Stimulated activated CD4-positive, alpha-beta T cell treated with anti-CD3 and anti-CD28 coated beads, TNF-alpha, amount 100 ng/mL, for 4 hours (primary cell): ENCODE data around the gene PPP1R10.

Source experiments
- DNase-seq, 3 experiments: peaks; one replicate each; pipeline ENCODE4 v3.0.0-alpha.2; 2020; ENCODE audit warnings: low read depth in 3 of 3

PPP1R10 gene

GRCh38 chr6:30598912-30599624 is 18.0 kb downstream of the PPP1R10 start:
- DNase-seq = no peak

- DNase-seq = peak; percentile 57 to 66 (median 61)
Observed at GRCh38 chr6:30597315-30598144, 19.5 kb downstream of the PPP1R10 start.

- no peak for DNase-seq
Observed at GRCh38 chr6:30592287-30592686, 24.8 kb downstream of the PPP1R10 start.

- DNase-seq = no peak
Observed at GRCh38 chr6:30591008-30591407, 26.0 kb downstream of the PPP1R10 start.

- no peak for DNase-seq
Observed at GRCh38 chr6:30590509-30590908, 26.5 kb downstream of the PPP1R10 start.

- no peak for DNase-seq
Observed at GRCh38 chr6:30589754-30590358, 27.2 kb downstream of the PPP1R10 start.

GRCh38 chr6:30583921-30584320 is 33.1 kb downstream of the PPP1R10 start:
- DNase-seq = no peak

- DNase-seq = no peak
Observed at GRCh38 chr6:30578051-30578450, 39.0 kb downstream of the PPP1R10 start.

GRCh38 chr6:30573113-30573512 is 43.9 kb downstream of the PPP1R10 start:
- DNase-seq = no peak

GRCh38 chr6:30572148-30572547 is 44.9 kb downstream of the PPP1R10 start:
- DNase-seq = no peak

GRCh38 chr6:30571762-30572082 is 45.3 kb downstream of the PPP1R10 start:
- no peak for DNase-seq

GRCh38 chr6:30571075-30571761 is 45.8 kb downstream of the PPP1R10 start, which contains the start of gene ABCF1:
TSS of gene ABCF1 (plus strand) at chr6:30571442. CDS start at chr6:30571488, 46 bp downstream.
- DNase-seq = peak; percentile 99 to 100 (median 99)

- DNase-seq = no peak
Observed at GRCh38 chr6:30570740-30571074, 46.3 kb downstream of the PPP1R10 start.

GRCh38 chr6:30570263-30570662 is 46.8 kb downstream of the PPP1R10 start:
- no peak for DNase-seq

- DNase-seq = no peak
Observed at GRCh38 chr6:30568245-30568644, 48.8 kb downstream of the PPP1R10 start.

- DNase-seq = no peak
Observed at GRCh38 chr6:30565772-30566171, 51.3 kb downstream of the PPP1R10 start.

GRCh38 chr6:30564114-30564513 is 52.9 kb downstream of the PPP1R10 start:
- no peak for DNase-seq

- DNase-seq = no peak
Observed at GRCh38 chr6:30562470-30563425, 54.3 kb downstream of the PPP1R10 start.

- no peak for DNase-seq
Observed at GRCh38 chr6:30560930-30561329, 56.1 kb downstream of the PPP1R10 start.

- DNase-seq = peak in 1 of 3 experiments; percentile 57
Observed at GRCh38 chr6:30557683-30557981, 59.4 kb downstream of the PPP1R10 start.
